ENCODE data around the gene INAVA.

DNA sequence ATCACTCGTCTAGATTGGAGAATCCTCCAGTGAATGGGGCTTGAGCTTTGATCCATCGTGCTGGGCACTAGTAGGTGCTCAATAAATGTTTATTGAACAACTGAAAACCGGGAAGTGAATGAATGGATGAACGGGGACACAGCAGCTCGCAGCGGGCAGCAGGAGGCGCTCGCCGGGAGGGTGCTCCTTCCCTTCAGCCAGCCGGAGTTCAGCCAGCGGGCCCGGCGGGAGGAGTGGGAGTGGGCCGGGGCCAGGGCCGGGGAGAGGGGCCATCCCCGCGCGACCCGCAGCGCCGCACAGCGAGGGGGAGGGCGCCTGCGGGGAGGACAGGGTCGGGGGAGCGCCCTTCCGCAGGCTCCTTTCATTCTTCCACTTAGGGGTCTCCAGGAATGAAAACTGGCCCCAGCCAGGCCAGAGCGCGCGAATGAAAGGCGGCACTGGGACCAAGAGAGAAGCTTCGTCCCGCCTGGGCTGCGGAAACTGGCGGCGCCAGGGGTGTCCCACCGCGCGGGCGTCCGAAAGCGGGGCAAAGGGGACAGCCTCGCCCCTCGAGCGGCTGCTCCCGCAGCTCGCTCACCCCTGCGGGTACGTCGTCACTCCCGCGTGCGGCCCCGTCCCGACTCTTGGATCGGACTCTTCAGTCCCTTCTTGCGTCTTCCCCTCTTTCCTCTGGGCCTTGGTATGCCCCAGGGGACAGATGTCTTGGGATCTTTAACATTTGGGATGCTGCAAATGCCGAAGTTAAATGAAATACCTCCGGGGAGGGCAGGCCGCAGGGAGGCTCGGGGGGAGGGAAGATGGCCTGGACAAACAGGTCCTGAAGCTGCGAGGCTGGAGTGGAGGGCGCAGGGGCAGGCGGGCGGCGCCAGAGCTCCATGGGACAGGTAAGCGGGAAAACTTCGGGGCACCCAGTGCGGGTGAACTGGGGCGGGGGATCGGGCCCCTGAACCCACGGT lies 3.6 kb upstream of the INAVA start:
- TF ChIP-seq, protein P1, sequence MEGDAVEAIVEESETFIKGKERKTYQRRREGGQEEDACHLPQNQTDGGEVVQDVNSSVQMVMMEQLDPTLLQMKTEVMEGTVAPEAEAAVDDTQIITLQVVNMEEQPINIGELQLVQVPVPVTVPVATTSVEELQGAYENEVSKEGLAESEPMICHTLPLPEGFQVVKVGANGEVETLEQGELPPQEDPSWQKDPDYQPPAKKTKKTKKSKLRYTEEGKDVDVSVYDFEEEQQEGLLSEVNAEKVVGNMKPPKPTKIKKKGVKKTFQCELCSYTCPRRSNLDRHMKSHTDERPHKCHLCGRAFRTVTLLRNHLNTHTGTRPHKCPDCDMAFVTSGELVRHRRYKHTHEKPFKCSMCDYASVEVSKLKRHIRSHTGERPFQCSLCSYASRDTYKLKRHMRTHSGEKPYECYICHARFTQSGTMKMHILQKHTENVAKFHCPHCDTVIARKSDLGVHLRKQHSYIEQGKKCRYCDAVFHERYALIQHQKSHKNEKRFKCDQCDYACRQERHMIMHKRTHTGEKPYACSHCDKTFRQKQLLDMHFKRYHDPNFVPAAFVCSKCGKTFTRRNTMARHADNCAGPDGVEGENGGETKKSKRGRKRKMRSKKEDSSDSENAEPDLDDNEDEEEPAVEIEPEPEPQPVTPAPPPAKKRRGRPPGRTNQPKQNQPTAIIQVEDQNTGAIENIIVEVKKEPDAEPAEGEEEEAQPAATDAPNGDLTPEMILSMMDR (IDR thresholded peaks at IDR 0.05; ENCODE audit: poor library complexity): peak; percentile 80
- TF ChIP-seq EZH2 (IDR thresholded peaks at IDR 0.05; ENCODE audit: borderline replicate concordance) (no peak), EZH2phosphoT487 (IDR thresholded peaks at IDR 0.05; ENCODE audit: low read depth, severe bottlenecking, unreplicated experiment) (no peak)
